Measurements from ENCODE around the gene TEDC2. TPM values are rescaled to one million over a fixed set of nuclear protein-coding genes. Genes with fewer than 3 reads are reported as not detected.

The TEDC2 gene
- polyA plus RNA-seq, 2 of the 4 experiments (the other 2 are of a cell fraction) = 9.5 to 22.6 TPM

GRCh38 chr16:2469399-2470233 is 9.7 kb downstream of the TEDC2 start (continued):
- TF ChIP-seq ZSCAN20 (CRISPR knock-in tag; IDR thresholded peaks at IDR 0.05) = no peak
- TF ChIP-seq ESRRA (IDR thresholded peaks at IDR 0.05; ENCODE audit: borderline replicate concordance, low read length) = no peak
- no peak for TF ChIP-seq SMC3 (IDR thresholded peaks at IDR 0.05)

- WGBS (ENCODE audit: missing lambda C conversion rate) = 84% methylated on average over 6 of the region's 7 CpGs
- peaks cover 38% of the 10 kb centered on the region for H3K4me1 ChIP-seq
- TF ChIP-seq PBX3 (IDR thresholded peaks at IDR 0.05) = peak; percentile 49; the same call in 1 of the 2 replicates
- TF ChIP-seq HOXB13 (CRISPR knock-in tag; IDR thresholded peaks at IDR 0.05; ENCODE audit: low read depth) = no peak
- no peak for TF ChIP-seq MAZ (IDR thresholded peaks at IDR 0.05; ENCODE audit: borderline replicate concordance, low read depth, low read length)
- TF ChIP-seq NFE2L2 (conservative IDR thresholded peaks at IDR 0.05; ENCODE audit: low read length) = no peak
- TF ChIP-seq RFX5 (IDR thresholded peaks at IDR 0.05) = no peak
- H3K4me2 ChIP-seq = no peak overlapping the region
- H3K27ac ChIP-seq = no peak overlapping the region
- ATAC-seq (no peak), DNase-seq (ENCODE audit: low read depth in 1 of 2, low spot score in 1 of 2) (no peak), FAIRE-seq (no peak)
- POLR2A ChIA-PET = no interaction called here
- CTCF ChIA-PET = interaction anchor here (0.6 to 1.2 kb wide), 2 partner anchors 10 to 30 kb away, joined by 3 to 4 read pairs; partner anchors contain the start of gene TEDC2
- H3K4me3 ChIP-seq = no peak overlapping the region
- H3K9me3 ChIP-seq = no peaks in the 10 kb centered on the region
Observed at GRCh38 chr16:2470234-2470601, 10.3 kb downstream of the TEDC2 start.

- Histone ChIP-seq H3K4me3 (no peak overlapping the region), H3K27ac (0 out of 6 replicates have a peak overlapping the region, but pooled peaks of 1 of the 2 experiments have one; percentile 22), H3K4me1 (peaks cover 38% of the 10 kb centered on the region), H3K9me3 (no peaks in the 10 kb centered on the region), H3K4me2 (no peak overlapping the region)
- WGBS (ENCODE audit: missing lambda C conversion rate) = 86% methylated on average over 5 of the region's 9 CpGs
- ChIA-PET POLR2A (no interaction called here), CTCF (interaction anchor here (0.6 to 1.2 kb wide), 2 partner anchors 11 to 30 kb away, joined by 3 to 4 read pairs; partner anchors contain the start of gene TEDC2)
- TF ChIP-seq TFCP2L1 (CRISPR knock-in tag; IDR thresholded peaks at IDR 0.05) = no peak
- TF ChIP-seq GATA3 (IDR thresholded peaks at IDR 0.05; ENCODE audit: borderline replicate concordance) = no peak
- no peak for TF ChIP-seq HDAC2 (IDR thresholded peaks at IDR 0.05)
- no peak for TF ChIP-seq SREBF2 (IDR thresholded peaks at IDR 0.05)
- no peak for TF ChIP-seq RAD21 (conservative IDR thresholded peaks at IDR 0.05 in 1 of 2, IDR thresholded peaks at IDR 0.05 in 1 of 2)
- TF ChIP-seq KDM5A (IDR thresholded peaks at IDR 0.05) = no peak
- TF ChIP-seq JUNB (IDR thresholded peaks at IDR 0.05) = no peak
- TF ChIP-seq RARB (CRISPR knock-in tag; IDR thresholded peaks at IDR 0.05) = no peak
- no peak for TF ChIP-seq BCL3 (IDR thresholded peaks at IDR 0.05)
- TF ChIP-seq ZNF302 (CRISPR knock-in tag; IDR thresholded peaks at IDR 0.05) = no peak
- ATAC-seq = no peak
- peak in 1 of 2 experiments; percentile 41 for DNase-seq (ENCODE audit: low read depth in 1 of 2, low spot score in 1 of 2)
- FAIRE-seq = peak; percentile 28
Observed at GRCh38 chr16:2470603-2471015, 10.7 kb downstream of the TEDC2 start.

GRCh38 chr16:2471016-2471652 is 11.2 kb downstream of the TEDC2 start, which contains the start of gene NTN3:
Gene NTN3 (plus strand): TSS chr16:2471297. CDS start chr16:2471702, 405 bp downstream.
- DNase-seq (ENCODE audit: low read depth in 1 of 2, low spot score in 1 of 2) (no peak), ATAC-seq (no peak), FAIRE-seq (no peak)
- WGBS (ENCODE audit: missing lambda C conversion rate) = no CpG with 5 or more reads among the region's 59 CpGs
- TF ChIP-seq ZFP36 (IDR thresholded peaks at IDR 0.05; ENCODE audit: borderline replicate concordance, partially characterized antibody) (no peak), TFCP2L1 (CRISPR knock-in tag; IDR thresholded peaks at IDR 0.05) (no peak), CHD4 (IDR thresholded peaks at IDR 0.05; ENCODE audit: borderline replicate concordance) (no peak), RFX5 (IDR thresholded peaks at IDR 0.05) (no peak)
- Histone ChIP-seq H3K4me2 (peak within 1 kb of the TSS; percentile 29; the same call in 2 of the 3 replicates), H3K27ac (peak within 1 kb of the TSS in 1 of 2 experiments; percentile 22; a peak in 1 of 6 replicates), H3K9me3 (no peaks in the 10 kb centered on the region), H3K4me3 (no peak within 1 kb of the TSS), H3K4me1 (peaks cover 44% of the 10 kb centered on the region)
- ChIA-PET CTCF (interaction anchor here (0.6 to 1.3 kb wide), 2 partner anchors 11 to 32 kb away, joined by 3 read pairs; partner anchors contain the start of gene TEDC2), POLR2A (no interaction called here)
